Keratinocyte (primary cell): ENCODE results near the gene FBXO42.

Source experiments
- CTCF ChIP-seq, 3 experiments: IDR thresholded peaks in 1 of 3; conservative IDR thresholded peaks in 1 of 3; optimal IDR thresholded peaks in 1 of 3; 2 replicates in 2 of 3; 3 replicates in 1 of 3; pipeline versions ENCODE3 to v1.5.1; 2011; ENCODE audit warnings: low read length in 3 of 3, mild to moderate bottlenecking in 3 of 3, moderate library complexity in 2 of 3, control low read depth in 1 of 3, inconsistent platforms in 1 of 3; ENCODE audit not compliant: insufficient read depth in 2 of 3; ENCODE audit errors: extremely low read depth in 1 of 3
- EZH2 ChIP-seq: IDR thresholded peaks from one replicate; pipeline ENCODE4 v1.6.1; 2012; ENCODE audit warnings: inconsistent platforms, mild to moderate bottlenecking, low read length, moderate library complexity

- TF ChIP-seq CTCF (optimal IDR thresholded peaks at IDR 0.05 in 1 of 3, IDR thresholded peaks at IDR 0.05 in 1 of 3, conservative IDR thresholded peaks at IDR 0.05 in 1 of 3; ENCODE audit: extremely low read depth in 1 of 3, insufficient read depth in 2 of 3, low read length in 3 of 3), result no peak
- TF ChIP-seq EZH2, result no peak
These were observed 120.7 kb downstream of the FBXO42 start for GRCh38 chr1:16231331-16232315.
